GM11168 (cell line): ENCODE measurements around the gene BICRAL.
"Not testable (repeated sequence)": the region's sequence is repeated elsewhere in the genome, so short reads cannot be mapped to it uniquely, and the experiment has no call there.

ENCODE experiments used
- in situ Hi-C: fragments of 300-500 bp; cut with MboI; formaldehyde crosslinking; loops from one replicate; pipeline ENCODE4 v1.12.0; 2022; ENCODE audit warnings: low sequenced_read_pairs; ENCODE audit not compliant: unreplicated experiment

The BICRAL gene

DNA sequence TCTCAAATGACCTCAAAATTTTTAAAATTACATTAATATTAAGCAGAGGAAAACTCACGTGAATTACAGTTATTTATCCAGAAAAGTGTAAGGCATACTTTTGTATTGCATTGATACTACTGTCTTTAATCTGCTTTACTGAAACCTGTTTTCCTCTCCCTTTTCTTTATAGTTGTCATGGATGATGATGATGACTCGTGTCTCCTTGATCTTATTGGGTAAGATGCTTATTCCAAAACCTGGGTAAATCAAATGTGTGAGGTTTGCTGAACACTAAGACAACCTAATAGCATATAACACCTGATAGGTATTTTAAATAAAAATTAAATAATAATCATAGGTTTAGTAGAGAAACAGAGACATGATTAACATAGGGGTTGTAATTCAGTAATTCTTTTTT is 40.0 kb downstream of the BICRAL start:
- in situ Hi-C loops = no loop called here

DNA sequence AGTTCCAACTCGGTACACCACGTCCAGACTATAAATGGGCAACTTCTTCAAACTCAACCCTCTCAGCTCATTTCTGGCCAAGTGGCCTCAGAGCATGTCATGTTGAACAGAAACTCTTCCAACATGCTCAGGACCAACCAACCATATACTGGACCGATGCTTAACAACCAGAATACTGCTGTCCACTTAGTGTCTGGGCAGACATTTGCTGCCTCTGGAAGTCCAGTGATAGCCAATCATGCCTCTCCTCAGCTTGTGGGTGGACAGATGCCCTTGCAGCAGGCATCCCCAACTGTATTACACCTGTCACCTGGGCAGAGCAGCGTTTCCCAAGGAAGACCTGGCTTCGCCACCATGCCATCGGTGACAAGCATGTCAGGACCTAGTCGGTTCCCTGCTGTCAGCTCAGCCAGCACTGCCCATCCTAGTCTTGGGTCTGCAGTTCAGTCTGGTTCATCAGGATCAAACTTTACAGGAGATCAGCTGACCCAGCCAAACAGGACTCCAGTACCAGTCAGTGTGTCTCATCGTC is 47.8 kb downstream of the BICRAL start:
- in situ Hi-C loops = no loop called here

DNA sequence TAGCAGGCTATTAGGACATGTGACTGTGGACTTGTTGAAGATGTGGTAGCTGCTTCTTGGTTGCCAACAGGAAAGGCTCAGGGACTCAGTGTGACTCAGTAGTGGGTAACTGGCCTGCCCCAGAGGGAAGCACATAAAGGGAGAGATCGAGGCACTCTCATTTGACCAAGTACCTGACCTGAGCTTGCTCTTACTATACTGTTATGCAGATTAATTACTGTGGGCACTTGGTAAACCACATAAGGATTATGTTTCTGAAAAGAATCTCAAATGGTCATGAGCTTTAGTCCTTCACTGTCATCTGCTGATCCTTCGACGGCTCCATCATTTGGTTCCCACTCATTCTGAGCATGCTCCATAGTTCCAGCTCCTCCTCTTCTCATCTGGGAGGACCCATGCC is 49.4 kb downstream of the BICRAL start:
- in situ Hi-C loops = no loop called here

DNA sequence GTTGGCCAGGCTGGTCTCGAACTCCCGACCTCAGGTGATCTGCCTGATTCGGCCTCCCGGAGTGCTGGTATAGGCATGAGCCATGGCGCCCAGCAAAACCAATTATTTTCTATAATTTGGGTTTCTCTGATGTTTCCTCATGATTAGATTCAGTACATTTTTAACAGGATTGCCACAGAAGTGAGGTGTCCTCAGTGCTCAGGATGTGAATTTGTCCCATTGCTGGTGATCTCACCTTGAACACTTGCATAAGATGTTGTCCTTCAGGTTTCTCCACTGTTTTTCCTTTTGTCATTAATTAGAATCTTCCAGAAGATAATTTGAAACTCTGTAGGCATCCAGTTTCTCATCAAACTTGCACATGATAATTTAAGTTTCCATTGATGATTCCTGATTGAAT is 52.2 kb downstream of the BICRAL start:
- in situ Hi-C loops = no loop called here

DNA sequence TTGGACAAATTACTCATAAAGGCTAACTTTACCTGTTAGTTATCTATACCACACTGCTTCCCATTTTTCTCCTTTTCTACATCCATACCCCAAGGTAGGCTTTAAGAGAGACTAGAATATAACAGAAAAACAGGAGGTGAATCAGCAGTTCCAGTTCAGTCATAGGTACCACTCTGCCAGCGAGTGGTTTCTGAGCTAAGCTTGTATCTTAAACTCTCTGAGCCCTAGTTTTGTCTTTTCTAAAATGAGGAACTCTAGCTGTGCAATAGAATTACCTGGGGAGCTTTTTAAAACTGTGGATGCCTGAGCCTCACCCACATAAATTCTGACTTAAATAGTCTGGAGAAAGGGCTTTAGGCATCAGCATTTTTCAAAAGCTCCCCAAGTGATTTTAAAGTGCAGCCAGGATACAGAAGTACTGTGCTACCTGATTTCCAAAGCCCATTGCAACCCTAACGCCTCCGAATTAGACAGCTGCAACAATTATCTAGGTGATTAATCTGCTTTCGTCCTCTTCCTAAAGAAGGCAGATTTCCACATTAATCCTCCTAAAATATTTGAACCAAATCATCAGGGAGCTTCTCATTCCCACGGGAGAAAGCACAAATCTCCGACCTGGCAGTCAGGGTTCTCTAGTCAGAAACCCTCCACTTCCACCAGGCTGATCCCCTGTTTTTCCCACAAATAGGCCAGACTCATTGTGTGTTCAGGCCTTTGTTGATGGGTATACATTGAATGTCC is 60.2 kb downstream of the BICRAL start:
- in situ Hi-C loops = no loop called here

DNA sequence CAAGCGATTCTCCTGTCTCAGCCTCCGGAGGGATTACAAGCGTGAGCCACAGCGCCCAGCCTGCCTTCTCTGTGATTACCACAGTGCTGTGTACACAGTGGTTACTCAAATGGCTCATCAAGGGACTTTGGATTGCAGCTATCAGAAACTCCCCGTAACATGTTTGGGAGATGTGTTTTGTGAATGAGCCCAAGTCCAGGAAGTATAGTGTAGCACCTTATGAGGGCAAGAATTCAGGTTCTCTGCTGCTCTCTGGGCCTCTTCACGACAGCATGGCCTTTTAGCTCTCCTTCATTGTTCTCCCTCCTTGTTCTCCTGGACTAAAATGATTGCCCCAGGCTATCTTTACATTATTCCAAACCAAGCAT is 63.5 kb downstream of the BICRAL start:
- in situ Hi-C loops = no loop called here

DNA sequence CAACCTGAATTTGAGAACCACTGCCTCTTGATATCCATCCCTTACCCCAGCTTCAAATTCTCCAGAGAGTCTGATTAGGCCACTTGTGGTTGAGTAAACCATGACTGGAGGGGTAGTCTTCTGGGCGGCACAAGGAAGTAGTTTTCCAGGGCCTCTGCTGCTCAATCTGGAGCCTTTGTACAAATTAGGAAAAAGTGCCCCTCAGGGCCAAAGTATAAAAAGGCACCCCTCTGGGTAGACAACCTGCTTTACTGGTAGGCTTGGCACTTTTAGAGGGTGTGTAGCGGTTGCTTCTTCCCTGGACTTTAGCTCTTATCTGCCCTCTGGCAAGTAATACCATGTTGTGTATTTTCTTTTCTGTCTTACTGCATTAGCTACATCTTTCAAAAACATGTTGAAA is 64.7 kb downstream of the BICRAL start:
- in situ Hi-C loops = no loop called here

DNA sequence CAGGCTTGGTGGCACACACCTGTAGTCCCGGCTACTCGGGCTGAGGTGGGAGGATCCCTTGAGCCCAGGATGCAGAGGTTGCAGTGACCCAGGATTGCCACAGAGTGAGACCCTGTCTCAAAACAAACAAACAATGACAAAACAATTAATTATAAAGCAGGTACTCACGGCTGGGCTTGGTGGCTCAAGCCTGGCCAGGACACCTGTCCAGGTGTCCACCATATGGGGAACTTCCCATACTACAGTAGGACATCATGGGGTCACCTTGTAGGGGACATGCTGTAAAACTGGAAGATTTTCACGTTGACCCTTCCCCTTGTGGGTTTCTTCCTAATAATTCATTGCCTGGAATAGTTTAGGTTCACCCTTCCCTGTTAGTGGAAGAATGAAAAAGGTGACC is 66.8 kb downstream of the BICRAL start:
- in situ Hi-C loops = no loop called here

DNA sequence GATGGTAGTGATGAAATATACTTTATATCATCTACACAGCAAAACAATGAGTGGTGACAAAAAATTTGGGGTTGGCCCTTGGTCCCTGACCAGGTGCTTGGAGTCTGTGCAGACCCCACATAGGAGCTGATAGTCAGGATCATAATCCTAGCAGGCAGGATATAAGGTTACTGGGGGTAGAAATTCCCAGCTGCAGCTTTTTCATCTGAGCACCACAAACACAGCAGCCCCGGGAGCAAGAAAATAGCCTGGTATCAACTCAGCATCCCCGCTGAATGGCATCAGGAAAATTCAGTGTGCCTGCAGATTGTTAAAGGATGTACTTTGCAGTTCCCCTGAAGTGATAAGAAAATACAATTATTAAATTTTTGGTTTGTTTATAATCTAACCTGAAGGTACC is 69.7 kb downstream of the BICRAL start:
- in situ Hi-C loops = no loop called here

DNA sequence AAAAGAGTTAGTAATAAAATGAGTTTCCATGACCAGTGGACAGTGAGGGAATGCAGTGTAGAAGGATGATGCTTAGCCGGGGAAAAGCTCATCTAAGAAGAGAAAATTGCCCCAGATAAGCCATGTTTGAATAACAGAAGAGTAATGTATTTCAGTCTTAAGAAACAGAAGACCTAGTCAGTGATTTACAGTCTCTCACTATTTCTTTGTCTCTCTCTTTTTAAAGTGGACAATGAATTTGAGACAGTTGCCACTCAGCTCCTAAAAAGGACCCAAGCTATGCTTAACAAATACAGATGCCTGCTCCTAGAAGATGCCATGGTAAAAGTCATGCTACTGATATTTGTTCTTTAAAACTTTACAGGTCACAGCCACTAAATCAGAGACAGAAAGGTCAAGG is 78.2 kb downstream of the BICRAL start:
- in situ Hi-C loops = no loop called here

DNA sequence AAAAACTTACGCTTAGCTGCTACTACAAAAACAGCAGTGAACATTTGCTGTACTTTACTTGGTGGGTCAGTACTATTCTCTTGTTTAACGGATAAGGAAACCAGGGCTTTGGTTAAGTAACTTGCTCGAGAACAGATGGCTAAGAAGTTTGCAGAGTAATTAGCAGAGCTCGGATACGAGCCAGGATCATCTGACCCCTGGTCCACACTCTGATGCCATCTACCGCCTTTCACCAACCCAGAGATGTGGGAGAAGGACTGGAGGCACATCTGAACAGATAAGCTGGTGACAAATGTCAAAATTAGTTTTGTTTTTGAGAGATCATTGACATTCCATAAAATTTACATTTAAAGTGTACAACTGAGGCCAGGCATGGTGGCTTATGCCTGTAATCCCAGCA is 78.6 kb downstream of the BICRAL start:
- in situ Hi-C loops = no loop called here

DNA sequence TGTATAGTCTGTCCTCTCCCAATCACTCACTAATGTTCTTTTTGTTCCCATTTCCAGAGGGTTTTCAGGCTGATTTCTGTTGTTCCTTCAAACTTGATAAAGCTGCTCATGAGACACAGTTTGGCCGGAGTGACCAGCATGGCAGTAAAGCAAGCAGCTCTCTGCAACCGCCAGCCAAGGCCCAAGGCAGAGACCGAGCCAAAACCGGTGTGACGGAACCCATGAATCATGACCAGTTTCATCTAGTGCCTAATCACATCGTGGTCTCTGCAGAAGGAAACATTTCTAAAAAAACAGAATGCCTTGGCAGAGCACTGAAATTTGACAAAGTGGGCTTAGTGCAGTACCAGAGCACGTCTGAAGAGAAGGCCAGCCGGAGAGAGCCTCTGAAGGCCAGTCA is 82.8 kb downstream of the BICRAL start:
- in situ Hi-C loops = no loop called here

DNA sequence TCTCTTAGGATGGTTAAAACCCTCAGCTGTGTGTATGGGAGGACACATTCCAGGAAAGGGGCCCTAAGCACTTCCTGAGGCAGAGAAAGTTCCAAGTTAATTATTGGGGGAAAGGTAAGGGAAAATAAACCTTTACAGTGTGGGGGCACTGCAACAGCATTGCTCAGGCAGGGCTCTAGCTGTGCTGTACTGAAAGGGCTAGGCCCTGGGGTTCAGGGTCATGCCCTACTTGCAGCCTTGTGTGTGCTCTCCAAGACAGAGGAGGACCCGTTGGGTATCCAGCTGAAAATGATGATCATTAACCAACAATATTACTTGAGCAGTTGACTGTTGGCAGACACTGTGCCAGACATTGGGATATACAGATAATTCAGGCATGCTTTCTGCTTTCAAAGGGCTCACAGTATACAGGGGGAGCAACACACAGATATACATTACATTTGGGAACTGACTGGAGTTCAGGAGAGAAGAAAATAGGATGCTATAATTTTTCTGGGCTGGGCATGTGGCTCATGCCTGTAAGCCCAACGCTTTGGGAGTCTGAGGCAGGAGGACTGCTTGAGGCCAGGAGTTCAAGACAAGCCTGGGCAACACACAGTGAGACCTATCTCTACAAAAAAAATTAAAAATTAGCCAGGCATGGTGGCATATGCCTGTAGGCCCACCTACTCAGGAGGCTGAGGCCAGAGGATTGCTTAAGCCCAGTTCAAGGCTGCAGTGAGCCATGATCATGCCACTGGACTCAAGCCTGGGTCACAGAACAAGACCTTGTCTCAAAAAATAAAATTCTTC is 88.5 kb downstream of the BICRAL start:
- in situ Hi-C loops = loop anchor here (10.0 kb wide), 1 partner anchor 206 kb away; no protein-coding TSS in a partner anchor

DNA sequence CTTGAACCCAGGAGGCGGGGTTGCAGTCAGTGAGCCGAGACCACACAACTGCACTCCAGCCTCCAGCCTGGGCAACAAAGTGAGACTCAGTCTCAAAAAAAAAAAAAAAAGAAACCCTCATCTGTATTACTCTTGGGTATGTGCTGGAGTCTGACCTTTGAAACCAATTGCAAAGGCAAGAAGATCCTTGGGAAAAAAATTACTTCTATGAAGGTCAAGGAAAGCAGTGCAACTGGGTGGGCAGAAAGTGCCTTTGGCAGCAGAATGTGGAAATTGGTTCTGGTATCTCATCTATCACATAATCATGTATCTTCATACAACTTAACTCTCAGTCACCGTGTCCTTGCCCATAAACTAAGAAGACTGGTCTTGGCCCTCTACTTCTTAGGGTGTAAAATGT is 89.9 kb downstream of the BICRAL start:
- in situ Hi-C loops = loop anchor here (10.0 kb wide), 1 partner anchor 207 kb away; no protein-coding TSS in a partner anchor

DNA sequence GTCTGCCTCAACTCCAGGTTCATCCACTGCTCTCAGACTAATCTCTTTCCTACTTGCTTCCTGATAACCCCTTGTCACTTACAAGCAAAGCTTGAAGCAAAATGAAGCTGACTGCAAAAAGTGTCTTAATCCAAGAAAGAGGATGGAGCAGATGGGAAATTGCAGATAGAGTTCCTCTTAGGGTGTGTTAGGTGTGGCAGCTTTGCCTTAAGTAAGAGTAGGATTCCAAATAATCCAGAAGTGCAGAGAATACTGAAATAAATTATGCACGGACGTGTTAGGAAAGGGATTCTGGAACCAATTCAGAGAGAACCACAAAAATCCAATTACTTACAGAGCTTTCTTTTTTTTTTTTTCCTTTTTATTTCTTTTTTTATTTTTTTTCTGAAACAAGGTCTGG is 91.5 kb downstream of the BICRAL start:
- in situ Hi-C loops = loop anchor here (10.0 kb wide), 1 partner anchor 209 kb away; no protein-coding TSS in a partner anchor

DNA sequence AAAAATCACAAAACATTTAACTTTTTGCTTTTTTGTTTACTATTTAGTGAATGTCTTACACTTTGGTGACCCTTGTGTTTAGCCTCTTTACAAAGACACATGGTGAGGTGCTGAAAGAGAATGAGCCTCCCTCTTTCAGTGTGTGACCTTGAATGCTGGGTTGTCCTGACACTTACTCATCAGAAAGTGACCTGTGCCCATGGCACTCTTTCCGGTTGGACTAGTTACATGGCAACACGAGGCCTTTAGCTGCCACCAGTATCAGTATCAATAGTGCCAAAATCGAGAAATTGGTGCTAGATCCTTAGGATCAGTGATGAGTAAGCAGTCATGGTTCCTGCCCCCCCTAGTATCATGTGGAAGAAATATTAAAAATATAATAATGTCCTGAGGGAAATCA is 95.8 kb downstream of the BICRAL start:
- in situ Hi-C loops = loop anchor here (10.0 kb wide), 1 partner anchor 213 kb away; no protein-coding TSS in a partner anchor

DNA sequence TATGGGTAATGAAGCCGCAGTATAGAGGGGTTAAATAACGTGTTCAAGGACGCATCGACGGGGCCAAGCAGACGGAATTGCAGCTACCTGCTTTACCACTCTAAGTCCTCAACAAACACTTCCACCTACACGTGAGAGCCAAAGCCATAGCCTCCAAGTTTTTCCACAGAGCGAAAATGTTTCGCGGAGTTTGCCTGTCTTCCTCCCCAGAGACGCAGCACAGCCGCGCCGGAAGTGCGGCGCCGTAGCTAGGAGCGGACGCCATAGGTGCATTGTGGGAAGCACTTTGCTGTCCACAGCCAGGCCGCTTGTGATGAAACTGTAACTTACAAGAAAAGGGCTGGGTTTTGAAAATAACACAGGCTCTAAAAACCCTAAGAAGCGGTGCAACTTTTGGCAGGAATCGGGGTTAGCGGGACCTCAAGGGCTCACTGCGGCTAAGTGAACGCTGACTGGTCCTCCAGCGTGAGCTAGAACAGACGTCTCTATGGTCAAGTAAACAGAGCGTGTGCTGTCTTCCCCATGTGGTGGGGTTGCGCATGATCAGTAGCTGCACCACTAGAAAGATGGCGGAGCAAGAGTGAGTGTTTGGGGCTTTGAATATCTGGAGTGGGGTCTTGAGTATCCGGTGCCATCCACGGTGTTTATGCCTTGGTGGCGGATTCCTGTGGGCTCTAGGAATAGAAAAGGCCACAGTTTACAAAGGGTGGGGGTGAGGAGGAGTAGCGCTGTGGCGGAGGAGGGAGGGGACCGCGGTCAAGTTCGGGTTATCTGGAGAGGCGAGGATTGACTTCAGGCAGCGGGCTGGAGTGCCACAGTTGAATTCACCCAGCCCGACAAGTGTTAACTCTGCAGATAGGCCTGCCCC is 97.8 kb downstream of the BICRAL start, which contains the start of gene RPL7L1:
RPL7L1 (plus strand) TSS at position 245 of the 868 bp plus-strand sequence; CDS start at position 540, 295 bp downstream.
- in situ Hi-C loops = loop anchor here (10.0 kb wide), 1 partner anchor 215 kb away; no protein-coding TSS in a partner anchor

DNA sequence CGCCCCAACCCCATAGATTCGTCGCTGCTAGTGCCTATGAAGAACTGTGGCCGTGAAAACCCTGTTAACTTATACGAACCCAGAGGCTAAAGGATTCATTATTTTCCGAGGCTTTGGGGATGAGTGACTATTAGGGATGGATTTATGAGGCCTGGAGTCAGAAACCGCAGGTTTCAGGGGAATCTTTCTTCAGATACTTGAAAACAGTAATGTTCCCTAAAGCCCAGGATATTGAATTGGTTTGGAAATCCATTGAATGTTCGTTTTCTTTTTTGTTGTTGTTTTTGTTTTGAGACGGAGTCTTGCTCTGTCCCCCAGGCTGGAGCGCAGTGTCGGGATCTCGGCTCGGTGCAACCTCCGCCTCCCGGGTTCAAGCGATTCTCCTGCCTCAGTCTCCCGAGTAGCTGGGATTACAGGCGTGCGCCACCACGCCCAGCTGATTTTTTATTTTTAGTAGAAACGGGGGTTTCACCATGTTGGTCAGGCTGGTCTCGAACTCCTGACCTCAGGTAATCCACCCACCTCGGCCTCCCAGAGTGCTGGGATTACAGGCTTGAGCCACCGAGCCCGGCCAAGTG is 98.5 kb downstream of the BICRAL start:
- in situ Hi-C loops = not testable (repeated sequence)

DNA sequence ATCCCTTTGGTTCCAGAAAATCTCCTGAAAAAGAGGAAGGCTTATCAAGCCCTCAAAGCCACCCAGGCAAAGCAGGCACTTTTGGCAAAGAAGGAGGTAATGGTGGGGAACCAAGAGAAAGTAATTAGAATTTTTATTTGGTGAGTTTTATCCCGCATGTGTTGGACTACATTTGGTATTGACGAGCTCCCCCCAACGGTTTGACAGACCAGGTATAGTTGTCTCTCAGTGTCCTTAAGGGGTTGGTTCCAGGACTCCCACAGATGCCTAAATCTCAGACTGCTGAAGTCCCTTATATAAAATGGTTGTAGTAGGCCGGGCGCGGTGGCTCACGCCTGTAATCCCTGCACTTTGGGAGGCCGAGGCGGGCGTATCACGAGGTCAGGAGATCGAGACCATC is 99.0 kb downstream of the BICRAL start:
- in situ Hi-C loops = not testable (repeated sequence)

DNA sequence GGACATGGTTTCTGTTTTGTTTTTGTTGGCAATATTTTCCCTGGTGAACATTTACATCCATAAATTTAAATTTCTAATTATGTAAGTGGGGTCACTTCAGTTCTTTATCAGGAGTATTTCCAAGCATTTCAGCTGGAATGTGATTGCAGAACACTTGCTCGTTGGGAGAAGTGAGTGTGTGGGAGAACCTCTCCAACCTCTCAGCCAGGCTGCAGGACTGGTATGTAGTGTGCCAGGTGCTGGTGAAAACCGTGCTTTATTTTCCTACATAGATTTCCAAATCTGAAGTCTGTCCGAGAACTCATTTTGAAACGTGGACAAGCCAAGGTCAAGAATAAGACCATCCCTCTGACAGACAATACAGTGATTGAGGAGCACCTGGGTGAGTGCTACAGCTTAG is 103.8 kb downstream of the BICRAL start:
- in situ Hi-C loops = no loop called here
